NCI-H146 treated with DMSO at 0.1 percent for 48 hours (cell line): Measurements from ENCODE around the gene SYT12.
"Not testable (repeated sequence)": the region's sequence is repeated elsewhere in the genome, so short reads cannot be mapped to it uniquely, and the experiment has no call there.

Source experiments
- DNase-seq: peaks from one replicate; lab custom pipeline; 2025; ENCODE audit not compliant: unreplicated experiment; lab: John Stamatoyannopoulos, UW

SYT12 gene, protein sequence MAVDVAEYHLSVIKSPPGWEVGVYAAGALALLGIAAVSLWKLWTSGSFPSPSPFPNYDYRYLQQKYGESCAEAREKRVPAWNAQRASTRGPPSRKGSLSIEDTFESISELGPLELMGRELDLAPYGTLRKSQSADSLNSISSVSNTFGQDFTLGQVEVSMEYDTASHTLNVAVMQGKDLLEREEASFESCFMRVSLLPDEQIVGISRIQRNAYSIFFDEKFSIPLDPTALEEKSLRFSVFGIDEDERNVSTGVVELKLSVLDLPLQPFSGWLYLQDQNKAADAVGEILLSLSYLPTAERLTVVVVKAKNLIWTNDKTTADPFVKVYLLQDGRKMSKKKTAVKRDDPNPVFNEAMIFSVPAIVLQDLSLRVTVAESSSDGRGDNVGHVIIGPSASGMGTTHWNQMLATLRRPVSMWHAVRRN

DNA sequence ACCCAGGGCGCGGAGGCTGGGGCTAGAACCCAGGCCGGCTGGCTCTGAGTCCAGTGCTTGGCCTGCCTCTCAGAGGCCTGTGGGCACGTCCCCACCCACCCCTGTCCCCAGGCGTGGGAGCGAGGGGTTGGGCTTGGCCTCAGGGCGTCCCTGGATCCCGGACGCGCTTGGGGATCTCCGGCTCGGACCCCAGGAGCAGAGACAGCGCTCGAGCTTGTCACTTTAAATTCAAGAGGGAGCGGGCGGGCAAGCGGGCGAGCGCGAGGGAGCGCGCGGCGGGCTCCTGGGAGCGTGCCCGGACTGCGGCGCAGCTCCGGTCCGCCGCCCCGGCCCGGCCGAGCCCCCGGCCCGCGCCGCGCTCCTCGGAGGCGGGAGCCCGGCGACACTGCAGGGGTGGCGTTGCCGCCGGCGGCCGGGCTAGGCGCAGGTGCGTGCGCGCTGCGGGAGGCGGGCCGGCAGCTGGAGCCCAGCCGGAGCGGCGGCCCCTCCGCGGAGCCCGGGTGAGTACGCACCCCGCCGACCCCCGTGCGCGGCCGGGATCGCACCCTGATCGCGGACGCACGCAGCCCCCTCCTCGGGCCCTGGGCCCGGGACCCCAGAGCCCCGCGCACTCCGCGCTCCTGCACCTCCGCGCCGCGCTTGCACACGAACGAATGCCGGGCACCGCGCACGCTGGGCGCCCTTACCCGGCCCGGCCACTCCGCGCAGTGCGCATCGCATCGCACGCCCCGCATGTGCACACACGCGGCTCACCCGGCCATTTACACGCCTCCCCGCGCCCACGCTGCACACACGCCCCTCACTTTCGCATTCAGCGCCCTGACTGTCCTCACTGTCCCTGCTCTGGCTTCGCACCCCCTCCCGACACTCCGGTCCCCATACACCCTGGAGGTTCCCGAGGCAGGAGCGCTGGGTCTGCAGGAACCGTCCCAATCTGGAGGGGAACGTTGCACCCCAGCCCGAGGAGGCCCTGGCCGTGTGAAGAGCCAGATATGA, at the start of gene SYT12:
TSS of gene SYT12 (plus strand) at position 174 of the 996 bp plus-strand sequence. CDS start 7,011 bp downstream, outside the sequence.
- DNase-seq: no peak

DNA sequence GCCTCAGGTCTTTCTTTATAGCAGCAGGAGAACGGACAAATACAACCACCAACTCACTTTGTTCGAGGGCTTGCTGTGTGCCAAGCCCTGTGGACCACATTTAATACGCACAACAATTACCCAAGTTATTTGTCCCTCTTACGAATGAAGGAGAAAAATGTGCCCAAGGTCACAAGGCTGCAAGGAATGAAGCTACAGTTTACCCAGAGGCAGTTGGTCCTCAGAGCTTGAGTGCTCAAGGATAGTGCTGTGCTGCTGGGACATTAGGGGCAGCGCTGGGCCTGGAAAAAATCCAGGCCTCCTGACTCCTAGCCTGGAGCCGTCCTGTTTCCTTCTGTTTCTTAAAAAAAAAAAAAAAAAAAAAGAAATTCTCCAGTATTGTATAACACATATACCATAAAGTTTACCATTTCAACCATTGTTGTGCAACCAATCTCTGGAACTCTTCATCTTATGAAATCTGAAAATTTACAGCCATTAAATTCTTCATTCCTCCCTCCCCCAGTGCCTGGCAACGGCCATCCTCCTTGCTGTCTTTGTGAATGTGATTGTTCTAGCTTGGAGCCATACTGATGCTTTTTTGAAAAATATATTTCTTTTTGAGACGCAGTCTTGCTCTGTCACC, 48.9 kb upstream of the SYT12 start:
- no peak for DNase-seq

DNA sequence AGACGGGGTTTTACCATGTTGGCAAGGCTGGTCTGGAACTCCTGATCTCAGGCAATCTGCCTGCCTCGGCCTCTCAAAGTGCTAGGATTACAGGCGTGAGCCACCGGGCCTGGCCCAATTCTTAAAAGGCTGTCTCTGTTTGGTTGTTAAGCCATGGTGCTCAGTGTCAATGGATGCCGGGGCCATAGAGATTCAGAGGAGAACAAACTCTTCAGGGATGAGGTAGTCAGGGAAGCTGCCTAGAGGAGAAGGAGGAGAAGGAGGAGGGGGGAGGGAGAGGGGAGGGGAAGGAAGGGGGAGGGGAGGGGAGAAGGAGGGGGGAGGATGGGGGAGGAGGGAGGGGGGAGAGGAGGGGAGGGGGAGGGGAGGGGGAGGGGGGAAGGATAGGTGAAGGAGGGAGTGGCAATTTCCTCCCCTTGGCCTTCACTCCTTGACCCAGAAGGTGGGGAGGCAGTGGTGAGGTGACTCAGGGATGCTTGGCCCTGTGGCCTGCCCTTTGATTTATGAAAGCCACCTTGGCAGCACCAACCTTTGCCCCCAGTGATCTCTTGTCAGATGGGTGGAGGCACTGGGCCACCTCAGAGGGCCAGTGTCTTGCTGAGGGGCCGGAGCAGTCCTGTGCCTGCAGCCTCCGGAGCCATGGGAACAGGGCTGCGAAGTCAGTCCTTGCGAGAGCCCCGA, 48.1 kb upstream of the SYT12 start, which contains the start of gene C11orf86:
TSS of gene C11orf86 (plus strand) at position 581 of the 681 bp plus-strand sequence. CDS start at position 640, 59 bp downstream.
- no peak for DNase-seq

DNA sequence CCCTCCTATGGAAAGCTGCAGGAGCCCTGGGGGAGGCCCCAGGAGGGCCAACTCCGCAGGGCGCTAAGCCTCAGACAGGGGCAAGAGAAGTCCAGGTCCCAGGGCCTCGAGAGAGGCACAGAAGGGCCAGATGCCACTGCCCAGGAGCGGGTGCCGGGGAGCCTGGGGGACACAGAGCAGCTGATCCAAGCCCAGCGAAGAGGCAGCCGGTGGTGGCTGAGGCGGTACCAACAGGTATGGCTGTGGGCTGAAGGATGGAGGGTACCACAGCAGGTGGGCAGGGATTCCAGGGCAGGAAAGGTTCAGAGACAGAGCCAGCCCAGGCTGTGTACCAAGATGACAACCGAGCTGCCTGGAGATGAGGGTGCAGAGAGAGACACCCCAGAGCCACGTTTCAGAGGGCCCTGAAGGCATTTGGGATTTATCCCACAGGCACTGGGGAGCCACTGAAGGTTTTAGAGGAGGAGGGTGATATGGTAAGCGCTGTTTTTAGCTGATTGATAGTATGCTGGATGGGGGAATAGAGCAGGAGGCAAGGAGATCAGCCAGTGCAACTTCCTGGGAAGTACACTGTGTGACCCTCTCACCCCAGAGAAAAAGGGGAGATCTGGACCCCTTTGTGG, 47.4 kb upstream of the SYT12 start:
- DNase-seq: no peak

DNA sequence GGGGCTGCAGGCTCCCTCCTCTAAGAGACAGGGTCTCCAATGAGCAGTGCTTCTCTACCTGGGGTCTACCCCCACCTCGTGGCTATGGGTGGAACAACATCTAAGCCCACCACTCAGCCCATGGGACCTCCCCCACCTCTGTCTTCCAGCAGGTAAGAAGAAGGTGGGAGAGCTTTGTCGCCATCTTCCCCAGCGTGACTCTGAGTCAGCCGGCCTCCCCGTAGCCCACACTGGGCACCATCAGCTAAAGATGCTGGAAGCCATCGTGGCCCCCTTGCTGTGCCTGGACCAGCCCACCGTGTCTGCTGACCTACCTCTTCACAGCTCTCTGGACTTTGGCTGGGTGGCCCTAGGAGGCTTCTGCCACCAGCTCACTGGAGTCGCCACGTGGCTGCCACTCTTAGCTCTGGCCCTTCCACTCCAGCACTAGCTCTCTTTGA, 46.9 kb upstream of the SYT12 start:
- no peak for DNase-seq

- no peak for DNase-seq
Measured at GRCh38 chr11:66976925-66977324, 46.0 kb upstream of the SYT12 start.

DNA sequence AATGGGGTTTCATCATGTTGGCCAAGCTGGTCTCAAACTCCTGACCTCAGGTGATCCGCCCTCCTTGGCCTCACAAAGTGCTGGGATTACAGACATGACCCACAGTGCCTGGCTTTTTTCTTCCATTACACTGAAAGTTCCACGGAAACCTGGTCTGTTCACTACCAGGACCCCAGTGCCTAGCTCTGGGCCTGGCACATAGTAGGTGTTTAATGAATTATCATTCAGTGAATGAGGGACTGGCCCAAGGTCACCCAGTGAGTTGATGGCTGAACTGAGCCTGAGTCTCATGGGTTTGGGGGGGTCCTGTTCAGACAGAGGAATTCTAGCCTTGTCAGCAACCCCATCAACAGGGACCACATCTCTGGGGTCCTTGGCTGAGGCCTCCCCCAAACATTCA, 44.7 kb upstream of the SYT12 start:
- no peak for DNase-seq

DNA sequence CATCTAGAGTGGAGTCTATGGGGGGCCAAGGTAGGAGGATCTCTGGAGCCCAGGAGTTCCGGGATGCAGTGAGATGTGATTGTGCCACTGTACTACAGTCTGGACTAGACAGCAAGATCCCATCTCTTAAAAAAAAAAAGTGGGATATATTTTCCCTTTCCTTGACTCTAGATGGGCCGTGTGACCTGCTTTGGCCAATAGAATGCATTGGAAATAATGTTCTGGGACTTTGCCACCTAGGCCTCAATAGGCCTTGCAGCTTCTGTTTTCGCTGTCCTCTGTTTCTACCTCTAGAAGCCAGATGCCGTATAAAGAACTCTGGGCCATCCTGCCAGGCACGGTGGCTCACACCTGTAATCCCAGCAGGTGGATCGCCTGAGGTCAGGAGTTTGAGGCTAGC, 44.2 kb upstream of the SYT12 start:
- no peak for DNase-seq

DNA sequence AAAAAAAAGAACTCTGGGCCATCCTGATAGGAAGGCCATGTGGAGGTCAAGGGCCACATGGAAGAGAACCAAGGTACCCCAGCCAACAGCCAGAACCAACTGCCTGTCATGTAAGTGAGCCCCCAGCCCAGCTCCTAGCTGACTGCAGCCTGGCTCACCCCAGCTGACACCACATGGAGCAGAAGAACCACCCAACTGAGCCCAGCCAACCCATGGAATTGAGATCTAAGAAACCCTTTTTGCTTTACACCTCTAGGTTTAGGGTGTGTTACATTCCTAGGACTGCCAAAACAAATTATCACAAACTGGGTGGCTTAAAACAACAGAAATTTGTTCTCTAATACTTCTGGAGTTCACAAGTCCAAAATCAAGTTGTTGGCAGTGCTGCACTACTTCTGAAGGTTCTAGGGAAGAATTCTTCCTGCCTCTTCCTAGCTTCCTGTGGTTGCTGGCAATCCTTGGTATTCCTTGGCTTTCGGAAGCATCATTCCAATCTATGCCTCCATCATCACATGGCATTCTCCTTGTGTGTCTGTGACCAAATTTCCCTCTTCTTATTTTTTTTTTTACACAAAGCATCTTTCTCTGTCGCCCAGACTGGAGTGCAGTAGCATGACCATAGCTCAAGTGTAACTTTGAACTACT, 43.5 kb upstream of the SYT12 start:
- DNase-seq: no peak

DNA sequence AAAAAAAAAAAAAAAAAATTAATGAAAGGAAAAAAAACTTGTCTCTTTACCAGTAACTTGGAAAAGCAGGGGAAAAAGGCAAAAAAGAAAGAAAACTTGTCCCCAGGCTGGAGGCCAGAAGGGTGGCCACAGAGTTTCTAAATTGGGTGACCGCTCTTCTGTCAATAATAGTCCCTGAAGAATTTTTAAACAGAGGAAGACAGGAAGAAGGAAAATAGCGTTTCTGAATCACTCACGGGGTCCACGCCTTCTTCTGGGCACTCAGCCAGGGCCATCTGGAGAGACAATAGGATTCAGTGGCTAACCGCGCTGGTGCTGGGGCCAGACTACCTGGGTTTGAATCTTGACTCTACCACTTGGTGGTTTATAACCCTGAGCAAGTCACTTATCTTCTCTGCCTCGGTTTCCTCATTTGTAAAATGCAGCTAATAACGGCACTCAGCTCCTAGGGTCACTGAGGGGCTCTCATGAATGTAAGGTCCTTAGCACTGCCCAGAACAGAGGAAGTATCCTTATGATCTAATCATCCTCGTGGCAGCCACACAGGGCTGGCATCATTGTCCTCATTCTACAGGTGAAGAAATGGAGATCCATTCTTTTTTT, 40.9 kb upstream of the SYT12 start:
- peak; percentile 88 for DNase-seq

- no peak for DNase-seq
Measured at GRCh38 chr11:66983275-66983924, 39.5 kb upstream of the SYT12 start.

GRCh38 chr11:66985508-66986177, 37.3 kb upstream of the SYT12 start:
- DNase-seq: no peak

DNA sequence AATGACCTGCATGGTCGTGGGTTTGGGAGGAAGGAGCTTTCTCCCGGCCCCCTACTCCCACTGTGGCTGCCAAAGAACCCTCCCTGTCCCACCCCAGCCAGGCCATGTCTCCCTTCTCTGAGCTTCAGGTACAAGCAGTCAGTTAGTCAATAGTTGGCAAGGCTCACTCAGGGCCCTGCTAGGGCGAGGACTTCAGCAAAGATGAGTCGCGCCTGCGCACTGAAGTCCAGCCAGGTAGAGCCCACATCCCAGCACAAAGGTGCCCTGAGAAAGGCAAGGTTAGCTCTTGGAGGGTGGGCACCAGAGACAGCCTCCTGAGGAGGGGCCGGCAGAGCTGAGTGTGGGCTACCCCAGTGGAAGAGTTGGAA, 36.8 kb upstream of the SYT12 start:
- no peak for DNase-seq

- no peak for DNase-seq
Measured at GRCh38 chr11:66987158-66987620, 35.7 kb upstream of the SYT12 start.

DNA sequence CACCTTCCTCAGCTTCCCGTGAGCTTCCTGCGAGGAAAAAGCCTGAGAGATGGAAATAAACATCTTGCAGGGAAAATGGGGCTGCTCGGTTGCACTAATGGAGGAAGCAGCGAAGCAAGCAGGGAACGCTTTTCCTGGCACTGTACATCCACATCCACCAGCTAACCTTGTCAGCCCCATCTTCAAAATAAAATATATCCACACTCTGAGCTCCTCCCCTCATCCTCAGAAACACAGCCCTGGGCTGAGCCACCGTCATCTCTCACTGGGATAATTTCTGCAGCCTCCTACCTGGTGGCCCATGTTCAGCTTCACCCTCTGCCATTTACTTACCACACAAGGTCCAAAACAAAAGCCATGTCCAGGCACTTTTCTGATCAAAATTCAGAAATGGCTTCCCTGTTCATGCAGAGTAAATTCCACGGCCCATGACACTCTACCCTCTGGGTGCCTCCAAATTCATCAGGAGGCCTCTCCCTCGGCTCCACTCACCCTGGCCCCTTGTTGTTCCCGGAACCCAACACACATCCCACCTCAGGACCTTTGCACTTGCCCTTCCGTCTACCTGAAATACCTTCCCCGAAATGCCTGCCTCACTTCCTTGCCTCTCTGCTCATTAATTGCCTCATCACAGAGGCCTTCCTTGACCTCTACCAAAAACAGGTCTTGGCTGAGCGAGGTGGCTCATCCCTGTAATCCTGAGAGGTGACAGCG, 34.9 kb upstream of the SYT12 start:
- DNase-seq: no peak

- not testable (repeated sequence) for DNase-seq
Measured at GRCh38 chr11:66988741-66989140, 34.2 kb upstream of the SYT12 start.

DNA sequence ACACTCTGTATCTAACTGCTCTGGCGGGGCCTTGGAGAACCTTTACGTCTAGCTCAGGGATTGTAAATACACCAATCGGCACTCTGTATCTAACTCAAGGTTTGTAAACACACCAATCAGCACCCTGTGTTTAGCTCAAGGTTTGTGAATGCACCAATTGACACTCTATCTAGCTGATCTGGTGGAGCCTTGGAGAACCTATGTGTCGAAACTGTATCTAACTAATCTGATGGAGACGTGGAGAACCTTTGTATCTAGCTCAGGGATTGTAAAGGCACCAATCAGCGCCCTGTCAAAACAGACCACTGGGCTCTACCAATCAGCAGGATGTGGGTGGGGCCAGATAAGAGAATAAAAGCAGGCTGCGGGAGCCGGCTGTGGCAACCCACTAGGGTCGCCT, 33.6 kb upstream of the SYT12 start:
- not testable (repeated sequence) for DNase-seq
